ENCODE data around the gene C10orf53.

DNA sequence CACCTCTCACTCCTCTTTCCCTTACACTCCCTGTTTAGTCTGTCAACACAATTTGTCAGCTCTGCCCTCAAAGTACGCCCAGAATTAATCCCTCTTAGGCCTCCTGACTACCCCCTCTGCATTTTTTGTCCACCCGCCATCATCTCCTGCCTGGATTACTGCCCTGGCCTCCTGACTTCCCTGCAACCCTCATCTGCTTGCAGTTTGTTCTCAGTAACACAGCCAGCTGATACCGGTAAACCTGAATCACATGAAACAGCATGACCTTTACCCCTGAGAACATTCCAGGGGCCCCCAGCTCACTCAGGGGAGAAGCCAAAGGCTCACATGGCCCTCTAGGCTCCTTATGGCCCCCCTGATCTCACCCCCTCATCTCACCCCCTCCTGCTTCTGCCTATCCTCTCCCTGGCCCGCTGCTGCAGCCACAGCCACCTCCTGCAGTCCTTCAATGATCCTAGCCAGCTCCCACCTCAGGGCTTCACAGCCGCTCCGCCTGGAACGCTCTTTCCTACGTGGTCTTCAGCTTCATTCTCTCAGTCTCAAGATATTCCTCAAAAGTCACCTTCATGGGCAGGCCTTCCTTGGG lies 8.9 kb downstream of the C10orf53 start:
- TF ChIP-seq, protein P1, sequence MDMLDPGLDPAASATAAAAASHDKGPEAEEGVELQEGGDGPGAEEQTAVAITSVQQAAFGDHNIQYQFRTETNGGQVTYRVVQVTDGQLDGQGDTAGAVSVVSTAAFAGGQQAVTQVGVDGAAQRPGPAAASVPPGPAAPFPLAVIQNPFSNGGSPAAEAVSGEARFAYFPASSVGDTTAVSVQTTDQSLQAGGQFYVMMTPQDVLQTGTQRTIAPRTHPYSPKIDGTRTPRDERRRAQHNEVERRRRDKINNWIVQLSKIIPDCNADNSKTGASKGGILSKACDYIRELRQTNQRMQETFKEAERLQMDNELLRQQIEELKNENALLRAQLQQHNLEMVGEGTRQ (IDR thresholded peaks at IDR 0.05), result no peak
- TF ChIP-seq POLR2A (IDR thresholded peaks at IDR 0.05; ENCODE audit: low read length) (no peak), CBX2 (IDR thresholded peaks at IDR 0.05; ENCODE audit: borderline replicate concordance, low read depth) (no peak), RFX5 (IDR thresholded peaks at IDR 0.05) (no peak)

Measured in A549 (cell line).